WTC11 (cell line): ENCODE data around the gene SEMA6D. TPM values are rescaled to one million over a fixed set of nuclear protein-coding genes. Genes with fewer than 3 reads are reported as not detected.

Source experiments
- ATAC-seq: fragments of 200-7000 bp; cut with Tn5 transposase; 2 replicates; pipeline ENCODE4 v1.10.0; 2021; ENCODE audit warnings: mild to moderate bottlenecking, moderate library complexity
- CTCF ChIA-PET: fragments of 300-600 bp; sonication (Branson Sonifier 250); formaldehyde crosslinking; loops from one replicate; lab custom pipeline; 2021; ENCODE audit warnings: antibody characterized with exemption; lab: Charles Lee
- POLR2A ChIA-PET: fragments of 350-600 bp; sonication (Branson Sonifier 250); formaldehyde crosslinking; loops from one replicate; lab custom pipeline; 2021; ENCODE audit warnings: antibody characterized with exemption; lab: Charles Lee
- DNase-seq: peaks from one replicate; pipeline ENCODE4 v3.0.0; 2021; ENCODE audit warnings: low spot score
- H3K27ac Mint-ChIP-seq: 2 replicates; pipeline ENCODE4 v1.8.0; 2021; ENCODE audit warnings: mixed read lengths
- H3K27me3 Mint-ChIP-seq: 2 replicates; pipeline ENCODE4 v1.8.0; 2021; ENCODE audit warnings: low read depth, mild to moderate bottlenecking, moderate library complexity, mixed read lengths
- H3K36me3 Mint-ChIP-seq: 2 replicates; pipeline ENCODE4 v1.8.0; 2021; ENCODE audit warnings: mixed read lengths
- H3K4me1 Mint-ChIP-seq: 2 replicates; pipeline ENCODE4 v1.8.0; 2022; ENCODE audit warnings: mixed read lengths
- H3K4me3 Mint-ChIP-seq: 2 replicates; pipeline ENCODE4 v1.8.0; 2021; ENCODE audit warnings: mild to moderate bottlenecking, moderate library complexity, mixed read lengths
- H3K9me3 Mint-ChIP-seq: 2 replicates; pipeline ENCODE4 v1.8.0; 2021; ENCODE audit warnings: mixed read lengths
- AFF4 ChIP-seq: sonication (generic); formaldehyde crosslinking; IDR thresholded peaks from 2 replicates; pipeline ENCODE4 v1.8.1; 2023; ENCODE audit warnings: mild to moderate bottlenecking, missing genetic modification reagents, borderline replicate concordance
- ATF2 ChIP-seq: sonication (generic); formaldehyde crosslinking; IDR thresholded peaks from 2 replicates; pipeline ENCODE4 v1.8.1; 2022; ENCODE audit warnings: low read depth, missing genetic modification reagents, borderline replicate concordance
- CREB1 ChIP-seq: sonication (generic); formaldehyde crosslinking; IDR thresholded peaks from 2 replicates; pipeline ENCODE4 v1.8.0; 2023; ENCODE audit warnings: mild to moderate bottlenecking, missing genetic modification reagents
- CREM ChIP-seq: sonication (generic); formaldehyde crosslinking; IDR thresholded peaks from 2 replicates; pipeline ENCODE4 v1.8.1; 2022; ENCODE audit warnings: mild to moderate bottlenecking, missing genetic modification reagents, moderate library complexity
- CTCF ChIP-seq: fragments of 200-600 bp; IDR thresholded peaks from 2 replicates; pipeline ENCODE4 v1.8.0; 2022; ENCODE audit warnings: antibody characterized with exemption
- E2F5 ChIP-seq: sonication (generic); formaldehyde crosslinking; IDR thresholded peaks from 2 replicates; pipeline ENCODE4 v1.8.1; 2022; ENCODE audit warnings: mild to moderate bottlenecking, moderate library complexity, missing genetic modification reagents
- EMX1 ChIP-seq: fragments of 250-450 bp; sonication (Bioruptor Pico); IDR thresholded peaks from 2 replicates; pipeline ENCODE4 v1.8.0; 2021; ENCODE audit warnings: mild to moderate bottlenecking
- FOXP1 ChIP-seq: sonication (generic); formaldehyde crosslinking; IDR thresholded peaks from 2 replicates; pipeline ENCODE4 v1.8.0; 2022; ENCODE audit warnings: missing genetic modification reagents, mild to moderate bottlenecking, moderate library complexity, borderline replicate concordance
- IRF2 ChIP-seq: sonication (generic); formaldehyde crosslinking; IDR thresholded peaks from 2 replicates; pipeline ENCODE4 v1.8.0; 2022; ENCODE audit warnings: low read depth, missing genetic modification reagents, borderline replicate concordance
- JAZF1 ChIP-seq: fragments of 250-450 bp; sonication (Bioruptor Pico); IDR thresholded peaks from 2 replicates; pipeline ENCODE4 v1.9.0; 2021; ENCODE audit warnings: moderate library complexity, mild to moderate bottlenecking, inconsistent platforms
- JUN ChIP-seq: sonication (generic); formaldehyde crosslinking; IDR thresholded peaks from 2 replicates; pipeline ENCODE4 v1.8.0; 2023; ENCODE audit warnings: mild to moderate bottlenecking, missing genetic modification reagents
- MLX ChIP-seq: sonication (generic); formaldehyde crosslinking; IDR thresholded peaks from 2 replicates; pipeline ENCODE4 v1.8.1; 2023; ENCODE audit warnings: mild to moderate bottlenecking, missing genetic modification reagents, moderate library complexity
- NR3C1 ChIP-seq: sonication (generic); formaldehyde crosslinking; conservative IDR thresholded peaks from 2 replicates; pipeline ENCODE4 v1.8.1; 2023; ENCODE audit warnings: low read depth, mild to moderate bottlenecking, missing genetic modification reagents
- PRRX2 ChIP-seq: fragments of 250-450 bp; sonication (Bioruptor Pico); IDR thresholded peaks from 2 replicates; pipeline ENCODE4 v1.8.0; 2021; ENCODE audit warnings: mild to moderate bottlenecking
- RELA ChIP-seq: sonication (generic); formaldehyde crosslinking; IDR thresholded peaks from 2 replicates; pipeline ENCODE4 v1.8.1; 2022; ENCODE audit warnings: missing genetic modification reagents, mild to moderate bottlenecking, borderline replicate concordance
- RORB ChIP-seq: fragments of 250-450 bp; sonication (Bioruptor Pico); IDR thresholded peaks from 2 replicates; pipeline ENCODE4 v1.9.0; 2021; ENCODE audit warnings: mild to moderate bottlenecking
- SMAD3 ChIP-seq: sonication (generic); formaldehyde crosslinking; IDR thresholded peaks from 2 replicates; pipeline ENCODE4 v1.8.0; 2022; ENCODE audit warnings: missing genetic modification reagents, mild to moderate bottlenecking, borderline replicate concordance
- USF1 ChIP-seq: sonication (generic); formaldehyde crosslinking; IDR thresholded peaks from 2 replicates; pipeline ENCODE4 v1.8.0; 2022; ENCODE audit warnings: mild to moderate bottlenecking, missing genetic modification reagents
- ZBTB21 ChIP-seq: sonication (generic); formaldehyde crosslinking; IDR thresholded peaks from 2 replicates; pipeline ENCODE4 v1.8.1; 2023; ENCODE audit warnings: mild to moderate bottlenecking, missing genetic modification reagents, borderline replicate concordance
- ZNF121 ChIP-seq: sonication (generic); formaldehyde crosslinking; IDR thresholded peaks from 2 replicates; pipeline ENCODE4 v1.8.0; 2023; ENCODE audit warnings: missing genetic modification reagents
- ZNF232 ChIP-seq: sonication (generic); formaldehyde crosslinking; IDR thresholded peaks from 2 replicates; pipeline ENCODE4 v1.8.0; 2022; ENCODE audit warnings: mild to moderate bottlenecking, missing genetic modification reagents
- ZNF263 ChIP-seq: sonication (generic); formaldehyde crosslinking; IDR thresholded peaks from 2 replicates; pipeline ENCODE4 v1.8.1; 2022; ENCODE audit warnings: low read depth, mild to moderate bottlenecking, moderate library complexity, missing genetic modification reagents
- total RNA-seq: library from RNA; stranded (reverse); gene quantifications from 3 replicates; pipeline ENCODE4 v1.2.3, GENCODE V29; 2021

The SEMA6D gene
- total RNA-seq, 1 experiment from 2014 or later, result 2.6 TPM

GRCh38 chr15:47794252-47794914, 77.1 kb downstream of the SEMA6D start:
- TF ChIP-seq NR3C1 (CRISPR knock-in tag) (no peak), E2F5 (CRISPR knock-in tag) (no peak), JUN (no peak), ZBTB21 (CRISPR knock-in tag) (no peak)
- Mint-ChIP-seq H3K4me1 (peaks cover 23% of the 10 kb centered on the region), H3K36me3 (no peaks in the 10 kb centered on the region), H3K27me3 (no peaks in the 10 kb centered on the region), H3K4me3 (no peak overlapping the region), H3K9me3 (no peaks in the 10 kb centered on the region), H3K27ac (no peak overlapping the region)
- POLR2A ChIA-PET, result no interaction called here
- CTCF ChIA-PET, result no interaction called here
- ATAC-seq, result no peak
- no peak for DNase-seq

- ChIA-PET POLR2A (no interaction called here), CTCF (no interaction called here)
- DNase-seq, result no peak
- ATAC-seq, result no peak
- no peak for TF ChIP-seq EMX1 (CRISPR knock-in tag)
- no peak for TF ChIP-seq MLX (CRISPR knock-in tag)
- no peak for TF ChIP-seq FOXP1 (CRISPR knock-in tag)
- TF ChIP-seq PRRX2 (CRISPR knock-in tag), result no peak
- no peak for TF ChIP-seq CTCF
- no peak for TF ChIP-seq ZNF121 (CRISPR knock-in tag)
- TF ChIP-seq JAZF1 (CRISPR knock-in tag), result no peak
- no peak for TF ChIP-seq SMAD3 (CRISPR knock-in tag)
- no peak for TF ChIP-seq ZNF232 (CRISPR knock-in tag)
- TF ChIP-seq RELA, result no peak
- TF ChIP-seq CREM (CRISPR knock-in tag), result no peak
- TF ChIP-seq USF1 (CRISPR knock-in tag), result no peak
- TF ChIP-seq ATF2 (CRISPR knock-in tag), result no peak
- no peak for TF ChIP-seq CREB1 (CRISPR knock-in tag)
- TF ChIP-seq RORB (CRISPR knock-in tag), result no peak
- no peak for TF ChIP-seq AFF4 (CRISPR knock-in tag)
- no peak for TF ChIP-seq JUN
- no peak for TF ChIP-seq ZNF263 (CRISPR knock-in tag)
- TF ChIP-seq IRF2 (CRISPR knock-in tag), result no peak
- no peaks in the 10 kb centered on the region for H3K27me3 Mint-ChIP-seq
- H3K4me1 Mint-ChIP-seq, result peaks cover 14% of the 10 kb centered on the region
- H3K4me3 Mint-ChIP-seq, result no peak overlapping the region
- H3K9me3 Mint-ChIP-seq, result no peaks in the 10 kb centered on the region
- no peaks in the 10 kb centered on the region for H3K36me3 Mint-ChIP-seq
- no peak overlapping the region for H3K27ac Mint-ChIP-seq
Observed at GRCh38 chr15:47795864-47796263, 78.6 kb downstream of the SEMA6D start.
